Neuronal stem cell (in vitro differentiated cells): ENCODE results near the gene ROBO1.

Experiments
- DNase-seq: peaks from one replicate; pipeline ENCODE4 v3.0.0-alpha.2; 2013; ENCODE audit warnings: low spot score
- H2AFZ ChIP-seq: one replicate; pipeline ENCODE4 v1.6.1; 2013; ENCODE audit warnings: mild to moderate bottlenecking, low read length, inconsistent platforms
- H2AK5ac ChIP-seq: 2 replicates; pipeline ENCODE4 v1.6.1; 2013; ENCODE audit warnings: low read depth, mild to moderate bottlenecking, inconsistent platforms, low read length, moderate library complexity, mixed read lengths
- H2BK120ac ChIP-seq: 2 replicates; pipeline ENCODE4 v1.6.1; 2013; ENCODE audit warnings: low read depth, mild to moderate bottlenecking, inconsistent platforms, low read length, moderate library complexity, mixed read lengths
- H2BK12ac ChIP-seq: one replicate; pipeline ENCODE4 v1.6.1; 2013; ENCODE audit warnings: low read length, inconsistent platforms
- H2BK15ac ChIP-seq: 2 replicates; pipeline ENCODE4 v1.6.1; 2013; ENCODE audit warnings: mild to moderate bottlenecking, low read length, inconsistent platforms, mixed read lengths
- H2BK5ac ChIP-seq: one replicate; pipeline ENCODE4 v1.6.1; 2013; ENCODE audit warnings: inconsistent platforms, mild to moderate bottlenecking, low read length, moderate library complexity
- H3K14ac ChIP-seq: one replicate; pipeline ENCODE4 v1.6.1; 2013; ENCODE audit warnings: low read length, inconsistent platforms
- H3K18ac ChIP-seq: 2 replicates; pipeline ENCODE4 v1.6.1; 2013; ENCODE audit warnings: low read length, inconsistent platforms
- H3K23ac ChIP-seq: 2 replicates; pipeline ENCODE4 v1.6.1; 2013; ENCODE audit warnings: low read depth, mild to moderate bottlenecking, mixed read lengths, low read length, inconsistent platforms; ENCODE audit not compliant: poor library complexity
- H3K27ac ChIP-seq: replicated peaks from 3 replicates; pipeline ENCODE4 v1.5.1; 2013; ENCODE audit warnings: low read length, inconsistent platforms
- H3K27me3 ChIP-seq, 3 experiments: 2 replicates each; pipeline ENCODE4 v1.6.1; 2013; ENCODE audit warnings: low read length in 3 of 3, mild to moderate bottlenecking in 2 of 3, inconsistent platforms in 1 of 3, low read depth in 1 of 3, mixed read lengths in 1 of 3, moderate library complexity in 1 of 3; ENCODE audit not compliant: control insufficient read depth in 3 of 3, insufficient read depth in 3 of 3
- H3K36me3 ChIP-seq, 2 donors: replicated peaks in 1 of 2; 2 replicates each; pipeline ENCODE4 v1.6.1; 2013; ENCODE audit warnings: low read length in 2 of 2; ENCODE audit not compliant: control insufficient read depth in 2 of 2, insufficient read depth in 2 of 2
- H3K4ac ChIP-seq: 2 replicates; pipeline ENCODE4 v1.6.1; 2013; ENCODE audit warnings: inconsistent platforms, mild to moderate bottlenecking, low read length, moderate library complexity
- H3K4me1 ChIP-seq, 2 donors: 1 replicate in 1 of 2; 2 replicates in 1 of 2; pipeline ENCODE4 v1.6.1; 2013; ENCODE audit warnings: low read length in 2 of 2, low read depth in 1 of 2; ENCODE audit not compliant: control insufficient read depth in 2 of 2, insufficient read depth in 1 of 2
- H3K4me2 ChIP-seq: one replicate; pipeline ENCODE4 v1.6.1; 2013; ENCODE audit warnings: mild to moderate bottlenecking, low read length, inconsistent platforms; ENCODE audit not compliant: insufficient read depth, poor library complexity, severe bottlenecking
- H3K4me3 ChIP-seq, 2 donors: 2 replicates each; pipeline ENCODE4 v1.5.1; 2013; ENCODE audit warnings: low read length in 2 of 2, mild to moderate bottlenecking in 2 of 2, inconsistent platforms in 1 of 2, moderate library complexity in 1 of 2
- H3K79me1 ChIP-seq: one replicate; pipeline ENCODE4 v1.6.1; 2013; ENCODE audit warnings: low read depth, mild to moderate bottlenecking, inconsistent platforms, low read length, moderate library complexity
- H3K9ac ChIP-seq: one replicate; pipeline ENCODE4 v1.6.1; 2013; ENCODE audit warnings: mild to moderate bottlenecking, low read depth, low read length, inconsistent platforms; ENCODE audit not compliant: poor library complexity
- H3K9me3 ChIP-seq, 2 donors: replicated peaks in 1 of 2; 2 replicates each; pipeline versions ENCODE3 to v1.6.1; 2013; ENCODE audit warnings: low read length in 2 of 2, mild to moderate bottlenecking in 2 of 2, inconsistent platforms in 1 of 2, low read depth in 1 of 2, mixed read lengths in 1 of 2, moderate library complexity in 1 of 2; ENCODE audit not compliant: control insufficient read depth in 2 of 2, insufficient read depth in 1 of 2
- H4K8ac ChIP-seq: one replicate; pipeline ENCODE4 v1.6.1; 2013; ENCODE audit warnings: low read depth, mild to moderate bottlenecking, inconsistent platforms, low read length, moderate library complexity
- H4K91ac ChIP-seq: one replicate; pipeline ENCODE4 v1.6.1; 2013; ENCODE audit warnings: low read length, low read depth, mild to moderate bottlenecking, inconsistent platforms; ENCODE audit not compliant: poor library complexity
- WGBS, 2 donors: extraction: QIAGEN DNeasy Blood & Tissue Kit; methylation state at CpG; one replicate each; pipeline ENCODE4 v1.1.7; 2013; ENCODE audit warnings: missing lambda C conversion rate in 2 of 2, mixed read lengths in 1 of 2; ENCODE audit not compliant: insufficient read length in 2 of 2, insufficient replicate concordance in 1 of 2; ENCODE audit errors: extremely low coverage in 2 of 2; 5-methylcytosine and 5-hydroxymethylcytosine counted together

Gene ROBO1

GRCh38 chr3:79385211-79385610 lies 382.6 kb downstream of the ROBO1 start:
- Histone ChIP-seq H2AFZ (no peak overlapping the region), H2AK5ac (no peak overlapping the region), H3K9ac (no peak overlapping the region), H3K18ac (no peak overlapping the region), H2BK12ac (no peak overlapping the region), H3K27me3 (no peaks in the 10 kb centered on the region), H3K27ac (no peak overlapping the region), H3K4me2 (no peak overlapping the region), H3K14ac (no peak overlapping the region), H4K91ac (no peak overlapping the region), H3K36me3 (no peaks in the 10 kb centered on the region), H2BK120ac (no peak overlapping the region), H3K9me3 (no peaks in the 10 kb centered on the region), H3K79me1 (no peaks in the 10 kb centered on the region), H4K8ac (no peak overlapping the region), H2BK15ac (no peak overlapping the region), H3K4me3 (no peak overlapping the region), H2BK5ac (no peak overlapping the region), H3K4me1 (peaks cover 0 to 8% of the 10 kb centered on the region in 2 donors), H3K4ac (no peak overlapping the region), H3K23ac (no peak overlapping the region)
- no CpG with 5 or more reads among the region's 3 CpGs for WGBS, 2 donors
- no peak for DNase-seq

DNA sequence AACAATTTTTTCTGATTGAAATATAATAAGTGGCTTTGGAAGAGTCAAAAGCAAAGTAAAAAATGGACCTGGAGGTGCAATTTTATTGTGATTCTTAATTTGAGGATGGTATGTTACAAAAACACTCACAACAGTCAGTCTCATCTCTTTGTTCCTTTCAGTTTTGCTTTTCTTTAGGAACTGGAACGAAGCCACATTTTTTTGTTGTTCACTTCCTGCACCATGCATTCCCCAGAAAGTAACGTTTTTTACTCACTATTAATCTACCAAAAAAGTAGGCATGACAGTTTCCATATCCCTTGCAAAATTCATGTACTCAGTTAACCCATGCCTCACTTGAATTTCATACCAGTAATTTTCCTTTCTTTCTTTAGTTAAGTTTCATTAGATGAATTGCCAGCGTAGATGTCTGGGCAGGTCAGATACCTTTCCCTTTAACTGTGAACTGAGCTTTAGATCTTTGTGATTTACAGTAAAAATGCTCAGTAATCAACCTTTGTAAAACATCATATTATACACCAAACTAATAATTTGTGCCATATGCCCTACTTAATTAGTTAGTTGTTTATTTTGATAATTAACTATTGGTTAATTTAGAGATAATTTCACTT lies 384.3 kb downstream of the ROBO1 start:
- H3K4me1 ChIP-seq, result peaks cover 0 to 8% of the 10 kb centered on the region in 2 donors
- no peak overlapping the region for H4K91ac ChIP-seq
- H4K8ac ChIP-seq, result no peak overlapping the region
- no peak overlapping the region for H2BK12ac ChIP-seq
- H3K4me3 ChIP-seq, result no peak overlapping the region
- H3K36me3 ChIP-seq, result no peaks in the 10 kb centered on the region
- H3K14ac ChIP-seq, result no peak overlapping the region
- WGBS, 2 donors, result no CpG with 5 or more reads among the region's 3 CpGs
- H2BK5ac ChIP-seq, result no peak overlapping the region
- H2AFZ ChIP-seq, result peak overlapping the region; percentile 76
- no peaks in the 10 kb centered on the region for H3K27me3 ChIP-seq
- no peak overlapping the region for H3K4me2 ChIP-seq
- no peak overlapping the region for H2BK120ac ChIP-seq
- H3K9me3 ChIP-seq, result no peaks in the 10 kb centered on the region
- H3K23ac ChIP-seq, result no peak overlapping the region
- H3K18ac ChIP-seq, result no peak overlapping the region
- no peak for DNase-seq
- no peak overlapping the region for H3K4ac ChIP-seq
- H2BK15ac ChIP-seq, result no peak overlapping the region
- no peak overlapping the region for H3K27ac ChIP-seq
- H2AK5ac ChIP-seq, result no peak overlapping the region
- no peaks in the 10 kb centered on the region for H3K79me1 ChIP-seq
- no peak overlapping the region for H3K9ac ChIP-seq

DNA sequence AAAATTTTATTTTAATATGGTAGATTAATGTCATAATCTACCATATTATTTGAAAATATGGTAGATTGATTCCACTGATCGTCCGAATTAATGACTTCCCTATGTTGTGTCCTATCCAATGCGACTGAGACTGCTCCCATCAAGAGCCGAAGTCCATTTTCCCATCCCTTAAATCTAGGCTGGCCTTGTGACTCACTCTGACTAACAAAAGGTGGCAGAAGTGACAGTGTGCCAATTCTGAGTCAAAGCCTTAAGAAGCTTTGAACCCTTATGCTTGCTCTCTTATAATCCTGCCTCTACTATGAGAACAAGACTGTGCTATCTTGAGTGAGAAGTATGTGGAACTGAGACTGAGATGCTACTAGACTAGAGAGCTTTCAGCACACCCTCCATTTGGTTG lies 387.2 kb downstream of the ROBO1 start:
- Histone ChIP-seq H3K14ac (no peak overlapping the region), H2BK5ac (no peak overlapping the region), H3K4me2 (no peak overlapping the region), H3K4me1 (peaks cover 0 to 8% of the 10 kb centered on the region in 2 donors), H2BK120ac (no peak overlapping the region), H3K27ac (no peak overlapping the region), H2AFZ (no peak overlapping the region), H4K8ac (no peak overlapping the region), H3K9me3 (no peaks in the 10 kb centered on the region), H3K27me3 (no peaks in the 10 kb centered on the region), H3K4ac (no peak overlapping the region), H3K18ac (no peak overlapping the region), H3K4me3 (no peak overlapping the region), H2AK5ac (no peak overlapping the region), H4K91ac (no peak overlapping the region), H2BK12ac (no peak overlapping the region), H3K23ac (no peak overlapping the region), H3K9ac (no peak overlapping the region), H3K79me1 (no peaks in the 10 kb centered on the region), H2BK15ac (no peak overlapping the region), H3K36me3 (no peaks in the 10 kb centered on the region)
- no CpG with 5 or more reads among the region's 4 CpGs for WGBS, 2 donors
- no peak for DNase-seq

- Histone ChIP-seq H3K4me2 (no peak overlapping the region), H2BK120ac (no peak overlapping the region), H3K4me1 (peaks cover 0 to 7% of the 10 kb centered on the region in 2 donors), H3K23ac (no peak overlapping the region), H3K27ac (no peak overlapping the region), H3K27me3 (no peaks in the 10 kb centered on the region), H3K4ac (no peak overlapping the region), H2AFZ (no peak overlapping the region), H2AK5ac (no peak overlapping the region), H4K91ac (no peak overlapping the region), H3K9ac (no peak overlapping the region), H2BK12ac (no peak overlapping the region), H3K4me3 (no peak overlapping the region), H3K9me3 (no peaks in the 10 kb centered on the region), H2BK5ac (no peak overlapping the region), H3K18ac (no peak overlapping the region), H2BK15ac (no peak overlapping the region), H3K14ac (no peak overlapping the region), H3K36me3 (no peaks in the 10 kb centered on the region), H3K79me1 (no peaks in the 10 kb centered on the region), H4K8ac (no peak overlapping the region)
- WGBS, 2 donors, result no CpG with 5 or more reads among the region's 3 CpGs
- no peak for DNase-seq
Measured at GRCh38 chr3:79378064-79378463, 389.7 kb downstream of the ROBO1 start.
